Brain microvascular endothelial cell (primary cell): ENCODE data around the gene SRA1.

Experiments
- DNase-seq: peaks from one replicate; pipeline ENCODE4 v3.0.0-alpha.2; 2020
- H3K27ac ChIP-seq: fragments of 250-450 bp; sonication (Bioruptor Pico); 2 replicates; pipeline ENCODE4 v1.5.1; 2020; ENCODE audit warnings: mild to moderate bottlenecking, moderate library complexity
- H3K27me3 ChIP-seq: fragments of 250-450 bp; sonication (Bioruptor Pico); replicated peaks from 2 replicates; pipeline ENCODE4 v1.5.1; 2020; ENCODE audit warnings: mild to moderate bottlenecking
- H3K36me3 ChIP-seq: fragments of 250-450 bp; sonication (Bioruptor Pico); replicated peaks from 2 replicates; pipeline ENCODE4 v1.5.1; 2020; ENCODE audit warnings: mild to moderate bottlenecking
- H3K4me3 ChIP-seq: 2 replicates; pipeline ENCODE4 v1.5.1; 2011; ENCODE audit warnings: low read depth, mild to moderate bottlenecking, control low read depth, low read length, moderate library complexity
- in situ Hi-C: cut with HindIII; loops from 2 replicates; pipeline ENCODE4 v1.10.0; 2017; ENCODE audit warnings: low sequenced_read_pairs, low pct_ligation_motif_present
- TF ChIP-seq, protein P1 (sequence below): IDR thresholded peaks from 2 replicates; pipeline ENCODE4 v1.5.1; 2011; ENCODE audit warnings: low read depth, mild to moderate bottlenecking, moderate library complexity, low read length, control low read depth, inconsistent platforms; ENCODE audit errors: missing control alignments

The SRA1 gene

DNA sequence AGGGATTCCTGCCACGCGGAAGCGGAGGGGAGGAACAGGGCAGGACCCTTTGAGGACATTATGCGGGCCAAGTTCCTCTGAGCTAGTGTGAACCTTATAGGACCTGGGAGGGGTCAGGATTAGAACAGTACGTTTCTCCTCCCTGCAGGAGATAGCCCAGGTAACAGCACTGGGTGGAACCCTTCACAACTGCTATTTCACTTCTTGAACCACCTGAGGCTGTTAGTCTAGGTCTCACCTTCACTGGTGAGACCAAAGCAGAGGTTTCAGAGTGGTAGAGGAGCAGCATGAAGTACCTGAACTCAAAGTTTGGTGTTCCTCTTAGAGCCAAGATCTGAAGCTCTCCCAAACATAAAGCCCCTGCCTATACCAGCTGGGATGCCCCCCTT is 9.0 kb downstream of the SRA1 start:
- TF ChIP-seq, protein P1, sequence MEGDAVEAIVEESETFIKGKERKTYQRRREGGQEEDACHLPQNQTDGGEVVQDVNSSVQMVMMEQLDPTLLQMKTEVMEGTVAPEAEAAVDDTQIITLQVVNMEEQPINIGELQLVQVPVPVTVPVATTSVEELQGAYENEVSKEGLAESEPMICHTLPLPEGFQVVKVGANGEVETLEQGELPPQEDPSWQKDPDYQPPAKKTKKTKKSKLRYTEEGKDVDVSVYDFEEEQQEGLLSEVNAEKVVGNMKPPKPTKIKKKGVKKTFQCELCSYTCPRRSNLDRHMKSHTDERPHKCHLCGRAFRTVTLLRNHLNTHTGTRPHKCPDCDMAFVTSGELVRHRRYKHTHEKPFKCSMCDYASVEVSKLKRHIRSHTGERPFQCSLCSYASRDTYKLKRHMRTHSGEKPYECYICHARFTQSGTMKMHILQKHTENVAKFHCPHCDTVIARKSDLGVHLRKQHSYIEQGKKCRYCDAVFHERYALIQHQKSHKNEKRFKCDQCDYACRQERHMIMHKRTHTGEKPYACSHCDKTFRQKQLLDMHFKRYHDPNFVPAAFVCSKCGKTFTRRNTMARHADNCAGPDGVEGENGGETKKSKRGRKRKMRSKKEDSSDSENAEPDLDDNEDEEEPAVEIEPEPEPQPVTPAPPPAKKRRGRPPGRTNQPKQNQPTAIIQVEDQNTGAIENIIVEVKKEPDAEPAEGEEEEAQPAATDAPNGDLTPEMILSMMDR = no peak
- Histone ChIP-seq H3K27me3 (no peaks in the 10 kb centered on the region), H3K4me3 (peak overlapping the region; percentile 48), H3K27ac (peak overlapping the region; percentile 70), H3K36me3 (peaks cover 30% of the 10 kb centered on the region)
- DNase-seq = no peak
- in situ Hi-C loops = no loop called here

DNA sequence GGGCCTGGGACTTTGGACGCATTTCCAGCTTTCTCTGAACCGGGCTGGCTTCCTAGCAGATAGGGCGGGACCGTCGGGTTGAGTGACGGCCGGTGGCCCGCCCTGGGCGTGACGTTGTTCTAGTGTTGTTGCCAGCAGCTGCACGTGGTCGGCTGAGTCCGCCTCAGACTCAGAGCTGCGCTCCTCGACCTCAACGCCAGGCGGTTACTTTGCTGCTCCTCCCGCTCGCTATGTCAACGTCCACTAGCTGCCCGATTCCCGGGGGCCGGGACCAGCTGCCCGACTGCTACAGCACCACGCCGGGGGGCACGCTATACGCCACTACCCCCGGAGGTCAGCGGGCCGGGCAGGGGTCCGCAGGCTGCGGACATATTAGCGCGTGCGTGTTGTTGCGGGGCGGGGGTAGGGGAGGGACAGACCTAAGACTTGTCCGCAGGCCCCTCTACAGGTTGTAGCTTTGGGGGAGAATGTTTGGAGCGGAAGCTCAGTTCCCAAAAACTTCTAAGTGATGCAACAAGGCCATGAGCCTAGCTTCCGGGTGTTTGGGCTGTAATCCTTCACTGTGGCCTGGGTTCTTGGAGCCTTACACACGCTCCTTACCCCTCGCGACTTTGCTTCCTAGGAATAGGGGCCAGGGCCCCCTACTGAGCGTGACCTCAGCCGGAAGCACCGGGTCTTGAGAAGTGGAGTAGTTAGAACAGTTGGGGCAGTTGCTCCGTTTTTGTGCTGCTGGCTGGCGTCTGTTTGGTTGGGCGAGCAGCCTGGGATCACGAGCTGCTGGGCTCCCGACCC is 9.6 kb downstream of the SRA1 start, which contains the start of gene EIF4EBP3:
Gene EIF4EBP3, plus strand, starts transcription at position 155 of the 792 bp plus-strand sequence. Its CDS starts 76 bp downstream, at position 231.
- in situ Hi-C loops = no loop called here
- TF ChIP-seq, protein P1 = peak; percentile 75
- Histone ChIP-seq H3K4me3 (peak within 1 kb of the TSS; percentile 48), H3K27ac (peak within 1 kb of the TSS; percentile 70), H3K27me3 (no peaks in the 10 kb centered on the region), H3K36me3 (peaks cover 33% of the 10 kb centered on the region)
- DNase-seq = peak; percentile 97

- in situ Hi-C loops = no loop called here
- Histone ChIP-seq H3K4me3 (peak overlapping the region; percentile 32), H3K36me3 (peaks cover 36% of the 10 kb centered on the region), H3K27me3 (no peaks in the 10 kb centered on the region), H3K27ac (no peak overlapping the region)
- DNase-seq = no peak
- TF ChIP-seq, protein P1 = no peak
Measured at GRCh38 chr5:140546851-140547507, 10.3 kb downstream of the SRA1 start.

GRCh38 chr5:140545606-140546005 is 11.7 kb downstream of the SRA1 start:
- in situ Hi-C loops = no loop called here
- H3K4me3 ChIP-seq = no peak overlapping the region
- no peak for DNase-seq
- no peak overlapping the region for H3K27ac ChIP-seq
- H3K27me3 ChIP-seq = no peaks in the 10 kb centered on the region
- TF ChIP-seq, protein P1 = no peak
- H3K36me3 ChIP-seq = peaks cover 31% of the 10 kb centered on the region

DNA sequence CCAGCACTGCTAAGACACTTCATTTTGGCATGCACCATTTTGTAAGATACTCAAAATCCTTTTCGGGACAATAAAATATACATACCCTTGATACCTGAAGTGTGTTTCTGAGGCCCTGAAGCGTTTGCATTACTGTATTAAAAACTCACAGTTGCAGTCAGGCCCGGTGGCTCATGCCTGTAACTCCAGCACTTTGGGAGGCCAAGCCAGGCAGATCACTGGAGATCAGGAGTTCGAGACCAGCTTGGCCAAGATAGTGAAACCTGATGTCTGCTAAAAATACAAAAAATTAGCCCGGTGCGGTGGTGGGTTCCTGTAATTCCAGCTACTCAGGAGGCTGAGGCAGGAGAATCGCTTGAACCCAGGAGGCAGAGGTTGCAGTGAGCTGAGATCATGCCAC is 12.3 kb downstream of the SRA1 start:
- Histone ChIP-seq H3K27ac (no peak overlapping the region), H3K4me3 (no peak overlapping the region), H3K36me3 (peaks cover 27% of the 10 kb centered on the region), H3K27me3 (no peaks in the 10 kb centered on the region)
- no peak for DNase-seq
- TF ChIP-seq, protein P1 = no peak
- in situ Hi-C loops = no loop called here
